ENCODE measurements around the gene KCNA4.
"Not testable (repeated sequence)": the region's sequence is repeated elsewhere in the genome, so short reads cannot be mapped to it uniquely, and the experiment has no call there.

The KCNA4 gene

DNA sequence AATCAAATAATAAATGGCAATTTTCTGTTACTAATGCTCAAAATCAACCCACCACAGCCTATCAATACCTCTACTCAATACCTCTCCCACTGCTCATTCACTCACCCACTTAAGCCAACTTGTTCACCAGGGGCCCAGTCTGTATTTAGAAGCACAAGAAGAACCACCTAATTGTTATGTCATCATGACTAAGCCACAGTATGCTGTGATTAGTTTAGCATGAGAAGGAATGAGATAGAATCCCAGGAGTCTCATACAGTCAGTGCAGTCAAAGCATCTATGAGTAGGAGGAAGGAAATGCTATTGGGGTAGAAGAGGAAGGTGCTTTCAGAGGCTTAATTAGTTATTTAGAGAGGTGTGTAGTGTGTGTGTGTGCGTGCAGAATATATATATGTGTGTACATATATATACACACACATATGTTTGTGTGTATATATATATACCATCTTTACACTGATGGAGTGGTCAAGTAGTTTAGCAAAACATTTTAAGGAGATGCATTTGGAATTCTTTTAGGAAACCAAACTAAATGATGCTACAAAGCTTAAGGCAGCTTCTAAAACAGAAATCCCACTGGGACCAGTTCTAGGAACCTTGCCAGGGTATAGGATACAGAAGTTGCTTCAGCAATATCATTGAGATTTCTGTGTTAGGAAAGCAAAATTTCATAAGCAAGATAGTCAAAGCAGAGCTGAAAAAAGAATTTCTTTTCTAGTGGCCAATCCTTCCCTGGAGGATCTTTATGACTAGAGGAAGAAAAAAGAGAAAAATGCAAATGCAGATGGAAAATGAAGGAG, 27.5 kb downstream of the KCNA4 start:
- DNase-seq = no peak

DNA sequence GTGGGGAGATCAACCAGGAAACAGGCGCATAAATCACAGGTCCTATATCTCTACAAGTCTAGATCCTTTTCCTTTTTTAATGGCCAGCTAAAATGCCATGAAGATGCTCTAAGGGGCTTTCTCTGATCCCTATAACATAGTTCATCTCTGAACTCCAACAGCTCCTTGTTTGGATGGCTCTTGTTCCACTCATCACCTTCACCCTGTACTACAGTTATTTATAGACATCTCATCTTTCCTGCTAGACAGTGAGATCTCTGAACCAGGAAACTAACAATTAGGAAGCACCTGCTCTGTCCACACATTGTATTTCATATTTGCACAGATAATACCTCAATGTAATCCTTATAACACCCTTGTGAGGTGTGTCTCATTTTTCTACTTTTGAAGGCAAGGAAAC, 31.6 kb downstream of the KCNA4 start:
- no peak for DNase-seq

DNA sequence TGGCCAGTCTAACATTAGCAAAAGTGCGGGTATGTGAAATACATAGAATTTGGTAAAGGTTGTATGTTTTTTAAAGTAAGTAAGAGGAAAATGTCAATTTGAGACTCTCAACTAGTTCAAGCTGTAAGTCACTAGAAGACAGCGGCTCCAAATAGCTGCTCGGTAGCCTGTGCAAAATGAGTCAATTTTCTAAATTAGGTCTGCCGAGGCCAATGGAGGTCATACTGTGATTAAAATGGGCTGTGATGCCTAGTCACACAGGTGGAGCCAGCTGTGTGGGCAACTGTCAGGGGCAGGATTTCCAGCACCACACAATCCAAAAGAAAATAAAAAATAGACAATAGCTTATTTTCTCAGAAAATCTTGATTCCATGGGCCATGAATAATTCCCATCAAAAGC, 32.3 kb downstream of the KCNA4 start:
- no peak for DNase-seq

DNA sequence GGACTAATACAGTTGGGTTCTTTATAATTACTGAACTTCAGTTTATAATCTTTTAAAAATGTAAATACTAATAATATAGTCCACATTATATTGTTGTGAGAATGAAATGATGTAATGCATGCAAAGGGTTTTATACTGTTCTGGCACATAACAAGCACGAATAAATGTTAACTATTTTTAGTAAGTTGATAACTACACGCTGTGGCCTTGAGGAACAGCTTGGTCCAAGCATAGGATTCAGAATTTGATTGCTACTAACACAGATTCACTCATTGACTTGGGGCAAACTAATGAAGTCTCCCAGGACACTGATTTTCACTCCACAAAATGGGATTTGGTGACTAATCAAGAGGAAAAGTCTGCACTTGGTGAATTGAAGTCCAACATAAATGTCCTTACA, 38.3 kb downstream of the KCNA4 start:
- DNase-seq = no peak

DNA sequence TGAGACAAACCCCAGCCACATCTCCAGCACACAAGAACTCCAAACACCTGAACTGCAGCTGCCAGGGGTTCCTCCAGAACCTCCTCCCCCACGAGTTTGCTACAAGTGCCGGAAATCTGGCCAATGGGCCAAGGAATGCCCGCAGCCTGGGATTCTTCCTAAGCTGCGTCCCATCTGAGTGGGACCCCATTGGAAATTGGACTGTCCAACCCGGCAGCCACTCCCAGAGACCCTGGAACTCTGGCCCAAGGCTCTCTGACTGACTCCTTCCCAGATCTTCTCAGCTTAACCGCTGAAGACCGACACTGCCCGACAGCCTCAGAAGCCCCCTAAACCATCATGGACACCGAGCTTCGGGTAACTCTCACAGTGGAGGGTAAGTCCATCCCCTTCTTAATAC, 41.2 kb downstream of the KCNA4 start:
- DNase-seq = not testable (repeated sequence)

DNA sequence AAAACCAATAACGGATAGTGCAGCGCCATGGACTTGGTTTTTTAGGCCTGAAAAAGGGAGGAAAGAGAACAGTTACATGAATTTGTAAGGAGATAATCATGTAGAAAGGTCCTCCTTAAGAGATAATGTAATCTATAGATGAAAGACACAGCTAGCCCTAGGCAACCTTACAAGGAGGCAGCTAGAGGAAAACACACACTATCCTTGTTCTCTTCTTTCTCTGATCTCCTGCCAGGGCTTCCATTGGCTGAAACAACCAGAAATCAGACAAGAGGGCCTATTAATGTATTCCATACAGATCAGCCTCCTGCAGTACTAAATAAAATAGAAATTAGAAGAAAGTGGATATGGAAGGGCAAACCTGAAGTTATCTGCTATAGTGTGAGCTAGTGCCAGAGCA, 53.0 kb downstream of the KCNA4 start:
- DNase-seq = no peak

DNA sequence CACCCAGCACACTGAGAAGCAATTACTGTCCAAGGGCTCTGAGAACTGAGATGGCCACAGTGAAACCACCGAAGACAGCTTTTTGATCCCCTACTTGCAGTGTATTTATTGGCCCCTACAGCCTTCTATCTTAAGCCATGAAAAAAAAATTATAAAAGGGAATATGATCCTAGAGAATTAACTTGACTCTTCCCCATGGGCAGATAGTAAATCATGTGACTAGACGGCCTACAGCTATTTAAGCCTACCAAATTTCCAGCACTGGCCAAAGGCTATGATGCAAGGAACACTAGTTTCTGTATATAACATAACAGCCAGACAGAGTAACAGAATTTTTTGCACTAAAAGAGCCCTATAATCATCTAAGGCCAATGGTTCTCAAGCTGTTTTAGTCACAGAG, 53.8 kb downstream of the KCNA4 start:
- DNase-seq = no peak

DNA sequence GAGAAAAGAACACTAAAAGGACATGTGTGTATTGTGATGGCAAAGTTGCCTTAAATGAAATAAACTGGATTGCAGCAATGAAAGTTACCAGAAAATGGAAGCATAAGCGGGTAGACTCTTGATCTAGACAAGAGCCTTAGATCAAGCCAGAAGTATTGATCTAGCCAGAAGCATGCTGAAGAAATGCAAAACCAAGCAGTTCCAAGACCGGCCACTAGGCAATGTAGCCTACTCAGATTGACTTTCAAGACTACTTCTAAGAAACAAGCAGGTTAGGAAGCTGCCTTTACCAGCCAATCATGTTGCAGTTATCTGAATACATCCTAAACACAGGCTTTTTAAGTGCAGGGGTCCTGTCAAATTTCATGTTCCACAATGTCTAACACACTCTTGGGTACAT, 54.6 kb downstream of the KCNA4 start:
- DNase-seq = no peak
